GM23248 (cell line): ENCODE data around the gene ZNF665. TPM values are rescaled to one million over a fixed set of nuclear protein-coding genes. Genes with fewer than 3 reads are reported as not detected.

ENCODE experiments used
- DNase-seq: peaks from one replicate; pipeline ENCODE4 v3.0.0-alpha.2; 2015
- H2AFZ ChIP-seq: fragments of 200-600 bp; sonication (generic); 2 replicates; pipeline ENCODE4 v1.6.1; 2016; ENCODE audit warnings: antibody characterized with exemption
- H3F3A ChIP-seq: fragments of 200-600 bp; sonication (generic); 2 replicates; pipeline ENCODE4 v1.6.1; 2016; ENCODE audit warnings: mild to moderate bottlenecking, antibody characterized with exemption, mixed run types; ENCODE audit not compliant: insufficient read depth
- H3K27ac ChIP-seq: fragments of 200-600 bp; sonication (generic); 2 replicates; pipeline ENCODE4 v1.5.1; 2016; ENCODE audit warnings: mild to moderate bottlenecking
- H3K27me3 ChIP-seq: fragments of 200-600 bp; sonication (generic); replicated peaks from 2 replicates; pipeline ENCODE4 v1.6.1; 2016; ENCODE audit warnings: mild to moderate bottlenecking; ENCODE audit not compliant: insufficient read depth
- H3K36me3 ChIP-seq: fragments of 200-600 bp; sonication (generic); 2 replicates; pipeline ENCODE4 v1.6.1; 2016; ENCODE audit warnings: low read depth, mild to moderate bottlenecking
- H3K4me1 ChIP-seq: fragments of 200-600 bp; sonication (generic); 2 replicates; pipeline ENCODE4 v1.6.1; 2016; ENCODE audit warnings: mild to moderate bottlenecking; ENCODE audit not compliant: insufficient read depth
- H3K4me2 ChIP-seq: fragments of 200-600 bp; sonication (generic); one replicate; pipeline ENCODE4 v1.6.1; 2016; ENCODE audit warnings: mild to moderate bottlenecking; ENCODE audit not compliant: unreplicated experiment
- H3K4me3 ChIP-seq: fragments of 200-600 bp; sonication (generic); 2 replicates; pipeline ENCODE4 v1.5.1; 2016; ENCODE audit warnings: mild to moderate bottlenecking
- H3K79me2 ChIP-seq: fragments of 200-600 bp; sonication (generic); 2 replicates; pipeline ENCODE4 v1.6.1; 2016; ENCODE audit warnings: mild to moderate bottlenecking; ENCODE audit not compliant: insufficient read depth
- H3K9ac ChIP-seq: fragments of 200-600 bp; sonication (generic); 2 replicates; pipeline ENCODE4 v1.6.1; 2016; ENCODE audit warnings: mild to moderate bottlenecking
- H3K9me2 ChIP-seq: fragments of 200-600 bp; sonication (generic); 2 replicates; pipeline ENCODE4 v1.6.1; 2016; ENCODE audit warnings: mixed run types, mild to moderate bottlenecking, moderate library complexity; ENCODE audit not compliant: insufficient read depth
- H3K9me3 ChIP-seq: fragments of 200-600 bp; sonication (generic); one replicate; pipeline ENCODE4 v1.6.1; 2017; ENCODE audit warnings: low read depth
- H4K20me1 ChIP-seq: fragments of 200-600 bp; sonication (generic); 2 replicates; pipeline ENCODE4 v1.6.0; 2016; ENCODE audit not compliant: insufficient read depth
- EZH2 ChIP-seq: fragments of 200-600 bp; sonication (generic); IDR thresholded peaks from 2 replicates; pipeline ENCODE4 v1.6.1; 2018; ENCODE audit warnings: antibody characterized with exemption, mild to moderate bottlenecking; ENCODE audit not compliant: insufficient read depth, poor library complexity, severe bottlenecking
- EZH2phosphoT487 ChIP-seq: fragments of 200-600 bp; sonication (generic); IDR thresholded peaks from 2 replicates; pipeline ENCODE4 v1.6.1; 2018; ENCODE audit warnings: antibody characterized with exemption, moderate library complexity, mild to moderate bottlenecking, low read depth; ENCODE audit not compliant: insufficient read depth
- WGBS, 2 experiments: methylation state at CpG; one replicate each; pipeline ENCODE4 v1.1.6; 2015 to 2017; ENCODE audit warnings: low lambda C conversion rate in 2 of 2, low coverage in 1 of 2; ENCODE audit errors: missing lambda C conversion rate in 2 of 2; 5-methylcytosine and 5-hydroxymethylcytosine counted together
- in situ Hi-C: fragments of 300-500 bp; cut with MboI; formaldehyde crosslinking; loops from 2 replicates; pipeline ENCODE4 v1.15.0; 2020
- polyA plus RNA-seq: library from polyadenylated mRNA; unstranded; fragments of >200 nt; fragmentation: Nextera tagmentation; extraction: Ambion mirVana; gene quantifications from 2 replicates; pipeline ENCODE4 v1.2.1, GENCODE V29; 2016
- total RNA-seq: library from RNA; depleted of rRNA; stranded (reverse); fragments of >200 nt; shearing (Covaris generic); gene quantifications from 2 replicates; pipeline ENCODE4 v1.2.3, GENCODE V29; 2014; rRNA removed

The ZNF665 gene
- total and polyA plus RNA-seq, 2 experiments from 2014 or later: 2.8 to 3.8 TPM

DNA sequence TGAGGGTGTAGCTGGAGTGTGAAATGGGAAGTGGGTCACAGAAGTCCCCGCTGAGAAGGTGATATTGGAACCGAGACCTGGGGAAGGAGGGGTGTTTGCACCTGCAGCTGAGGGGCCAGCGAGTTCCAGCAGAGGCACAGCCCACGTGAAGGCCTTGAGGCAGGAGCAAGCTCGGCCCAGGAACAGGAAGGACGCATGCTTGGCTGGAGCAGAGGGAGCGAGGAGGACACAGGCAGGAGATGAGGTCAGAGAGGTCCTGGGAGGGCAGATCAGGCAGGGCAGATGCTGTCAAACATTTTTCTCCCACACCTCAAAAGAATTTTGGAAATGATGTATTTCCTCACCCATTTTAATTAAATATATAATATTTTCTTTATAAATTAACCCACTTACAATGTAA is 69.8 kb downstream of the ZNF665 start:
- no peaks in the 10 kb centered on the region for H3K9me3 ChIP-seq
- in situ Hi-C loops: no loop called here
- H3K4me1 ChIP-seq: no peaks in the 10 kb centered on the region
- H3K4me2 ChIP-seq: no peak overlapping the region
- H3K36me3 ChIP-seq: peaks cover 2% of the 10 kb centered on the region; the same call in 1 of the 2 replicates
- TF ChIP-seq EZH2phosphoT487: no peak
- TF ChIP-seq EZH2: no peak
- H3K27me3 ChIP-seq: no peaks in the 10 kb centered on the region
- H3K4me3 ChIP-seq: no peak overlapping the region
- peaks cover 4% of the 10 kb centered on the region; the same call in 1 of the 2 replicates for H3K79me2 ChIP-seq
- WGBS, 2 experiments: 69 to 84% methylated on average over 7 of the region's 7 CpGs
- H3K27ac ChIP-seq: no peak overlapping the region
- DNase-seq: no peak
- no peaks in the 10 kb centered on the region for H3F3A ChIP-seq
- no peak overlapping the region for H3K9ac ChIP-seq
- no peaks in the 10 kb centered on the region for H4K20me1 ChIP-seq
- no peaks in the 10 kb centered on the region for H3K9me2 ChIP-seq
- H2AFZ ChIP-seq: no peak overlapping the region

Other genes with a start within 250 kb of the ZNF665 start
- 3.0 and 6.7 TPM in 2 replicates for gene ZNF816, start 230.5 kb downstream of the ZNF665 start, total RNA-seq
- 4.3 and 4.7 TPM in 2 replicates for gene ZNF816, start 230.5 kb downstream of the ZNF665 start, polyA plus RNA-seq
- not detected in 2 replicates for gene ERVV-1, start 179.4 kb downstream of the ZNF665 start, total RNA-seq
- not detected in 2 replicates for gene ERVV-1, start 179.4 kb downstream of the ZNF665 start, polyA plus RNA-seq
- gene ERVV-2, start 148.6 kb downstream of the ZNF665 start, total RNA-seq: not detected in 2 replicates
- gene ERVV-2, start 148.6 kb downstream of the ZNF665 start, polyA plus RNA-seq: not detected in 2 replicates
- gene ZNF160, start 89.9 kb downstream of the ZNF665 start, total RNA-seq: 20.2 and 23.0 TPM in 2 replicates
- 18.2 and 20.6 TPM in 2 replicates for gene ZNF160, start 89.9 kb downstream of the ZNF665 start, polyA plus RNA-seq
- gene ZNF415, start 60.4 kb downstream of the ZNF665 start, total RNA-seq: 9.4 and 18.7 TPM in 2 replicates
- 7.9 and 8.9 TPM in 2 replicates for gene ZNF415, start 60.4 kb downstream of the ZNF665 start, polyA plus RNA-seq
- gene ZNF347, start 34.3 kb downstream of the ZNF665 start, total RNA-seq: 4.6 and 7.3 TPM in 2 replicates
- gene ZNF347, start 34.3 kb downstream of the ZNF665 start, polyA plus RNA-seq: 2.7 and 3.2 TPM in 2 replicates
- 15.9 and 18.8 TPM in 2 replicates for gene ZNF677, start 61.5 kb upstream of the ZNF665 start, total RNA-seq
- 19.5 and 21.2 TPM in 2 replicates for gene ZNF677, start 61.5 kb upstream of the ZNF665 start, polyA plus RNA-seq
- gene VN1R2, start 64.9 kb upstream of the ZNF665 start, total RNA-seq: not detected in 2 replicates
- gene VN1R2, start 64.9 kb upstream of the ZNF665 start, polyA plus RNA-seq: not detected in 2 replicates
- gene VN1R4, start 74.4 kb upstream of the ZNF665 start, total RNA-seq: not detected in 2 replicates
- gene VN1R4, start 74.4 kb upstream of the ZNF665 start, polyA plus RNA-seq: not detected in 2 replicates
- gene ZNF845, start 140.4 kb upstream of the ZNF665 start, total RNA-seq: 5.2 and 7.5 TPM in 2 replicates
- 3.1 and 3.5 TPM in 2 replicates for gene ZNF845, start 140.4 kb upstream of the ZNF665 start, polyA plus RNA-seq
- 3.6 and 7.6 TPM in 2 replicates for gene ZNF525, start 172.3 kb upstream of the ZNF665 start, total RNA-seq
- gene ZNF525, start 172.3 kb upstream of the ZNF665 start, polyA plus RNA-seq: 1.9 and 2.0 TPM in 2 replicates
- 6.3 and 6.4 TPM in 2 replicates for gene ZNF765, start 201.8 kb upstream of the ZNF665 start, total RNA-seq
- 4.6 and 5.5 TPM in 2 replicates for gene ZNF765, start 201.8 kb upstream of the ZNF665 start, polyA plus RNA-seq
- gene ZNF761, start 238.6 kb upstream of the ZNF665 start, total RNA-seq: 12.2 and 19.0 TPM in 2 replicates
- gene ZNF761, start 238.6 kb upstream of the ZNF665 start, polyA plus RNA-seq: 5.7 and 6.5 TPM in 2 replicates